ENCODE results near the gene ARHGAP8. TPM values are rescaled to one million over a fixed set of nuclear protein-coding genes. Genes with fewer than 3 reads are reported as not detected.

The ARHGAP8 gene
- total RNA-seq, 2 donors from 2014 or later: 12.2 to 15.2 TPM

- Histone ChIP-seq H3K4me3 (no peak overlapping the region), H3K9me3 (no peaks in the 10 kb centered on the region), H3K27ac (no peak overlapping the region), H3K27me3 (no peaks in the 10 kb centered on the region), H3K4me1 (peaks cover 3% of the 10 kb centered on the region), H3K36me3 (replicated peaks in 1 of 2; ENCODE audit: insufficient read depth in 1 of 2, low read depth in 2 of 2) (no peaks in the 10 kb centered on the region)
- DNase-seq: no peak
- WGBS, 2 donors: 86 to 91% methylated on average over 6 of the region's 6 CpGs
- TF ChIP-seq CTCF (IDR thresholded peaks at IDR 0.05): no peak
- TF ChIP-seq POLR2A (IDR thresholded peaks at IDR 0.05): no peak
- intact Hi-C loops (cut with DNase I): no loop called here
- ATAC-seq: no peak
These were observed 28.0 kb upstream of the ARHGAP8 start for GRCh38 chr22:44724416-44724815.

- no peaks in the 10 kb centered on the region for H3K36me3 ChIP-seq (replicated peaks in 1 of 2; ENCODE audit: insufficient read depth in 1 of 2, low read depth in 2 of 2)
- H3K27ac ChIP-seq: no peak overlapping the region
- no peaks in the 10 kb centered on the region for H3K27me3 ChIP-seq
- DNase-seq (no peak), ATAC-seq (no peak)
- no peak for TF ChIP-seq CTCF (IDR thresholded peaks at IDR 0.05)
- no peak for TF ChIP-seq POLR2A (IDR thresholded peaks at IDR 0.05)
- no peaks in the 10 kb centered on the region for H3K9me3 ChIP-seq
- no peak overlapping the region for H3K4me3 ChIP-seq
- 85% methylated on average over 7 to 8 of the region's 8 CpGs for WGBS, 2 donors
- intact Hi-C loops (cut with DNase I): no loop called here
- H3K4me1 ChIP-seq: no peaks in the 10 kb centered on the region
These were observed 27.5 kb upstream of the ARHGAP8 start for GRCh38 chr22:44724859-44725258.

- H3K36me3 ChIP-seq (replicated peaks in 1 of 2; ENCODE audit: insufficient read depth in 1 of 2, low read depth in 2 of 2): no peaks in the 10 kb centered on the region
- no peaks in the 10 kb centered on the region for H3K4me1 ChIP-seq
- intact Hi-C loops (cut with DNase I): no loop called here
- no peak for TF ChIP-seq POLR2A (IDR thresholded peaks at IDR 0.05)
- no peak for TF ChIP-seq CTCF (IDR thresholded peaks at IDR 0.05)
- no peaks in the 10 kb centered on the region for H3K27me3 ChIP-seq
- ATAC-seq: no peak
- DNase-seq: no peak
- H3K9me3 ChIP-seq: no peaks in the 10 kb centered on the region
- H3K27ac ChIP-seq: no peak overlapping the region
- no peak overlapping the region for H3K4me3 ChIP-seq
- 90% methylated on average over 11 of the region's 11 CpGs; no CpG with 5 or more reads in 1 of the 2 donors for WGBS, 2 donors
These were observed 25.9 kb upstream of the ARHGAP8 start for GRCh38 chr22:44726439-44726838.

- no peak overlapping the region for H3K27ac ChIP-seq
- no peak for DNase-seq
- no peaks in the 10 kb centered on the region for H3K27me3 ChIP-seq
- no peaks in the 10 kb centered on the region for H3K4me1 ChIP-seq
- no peak for TF ChIP-seq POLR2A (IDR thresholded peaks at IDR 0.05)
- TF ChIP-seq CTCF (IDR thresholded peaks at IDR 0.05): no peak
- intact Hi-C loops (cut with DNase I): no loop called here
- no peaks in the 10 kb centered on the region for H3K36me3 ChIP-seq (replicated peaks in 1 of 2; ENCODE audit: insufficient read depth in 1 of 2, low read depth in 2 of 2)
- no peak overlapping the region for H3K4me3 ChIP-seq
- ATAC-seq: no peak
- WGBS, 2 donors: 85 to 96% methylated on average over 4 to 20 of the region's 21 CpGs
- no peaks in the 10 kb centered on the region for H3K9me3 ChIP-seq
These were observed 25.2 kb upstream of the ARHGAP8 start for GRCh38 chr22:44727148-44727547.

- ATAC-seq (no peak), DNase-seq (no peak)
- Histone ChIP-seq H3K27ac (no peak overlapping the region), H3K36me3 (replicated peaks in 1 of 2; ENCODE audit: insufficient read depth in 1 of 2, low read depth in 2 of 2) (no peaks in the 10 kb centered on the region), H3K27me3 (no peaks in the 10 kb centered on the region), H3K4me1 (no peaks in the 10 kb centered on the region), H3K4me3 (no peak overlapping the region), H3K9me3 (no peaks in the 10 kb centered on the region)
- intact Hi-C loops (cut with DNase I): no loop called here
- WGBS, 2 donors: 85 to 88% methylated on average over 5 to 13 of the region's 13 CpGs
- TF ChIP-seq CTCF (IDR thresholded peaks at IDR 0.05) (no peak), POLR2A (IDR thresholded peaks at IDR 0.05) (no peak)
These were observed 24.7 kb upstream of the ARHGAP8 start for GRCh38 chr22:44727709-44728108.

Measured in body of pancreas (tissue), 4 donors.